HUES64 (cell line): ENCODE data around the gene PREX1.

Experiments
- H3K27ac ChIP-seq: 2 replicates; pipeline ENCODE4 v1.7.0; 2013; ENCODE audit warnings: low read depth, low read length, inconsistent platforms
- H3K27me3 ChIP-seq: 2 replicates; pipeline ENCODE4 v1.6.1; 2013; ENCODE audit warnings: mild to moderate bottlenecking, low read length; ENCODE audit not compliant: insufficient read depth
- H3K36me3 ChIP-seq: 2 replicates; pipeline ENCODE4 v1.6.1; 2013; ENCODE audit warnings: mild to moderate bottlenecking, low read length; ENCODE audit not compliant: insufficient read depth
- H3K4me1 ChIP-seq: 2 replicates; pipeline ENCODE4 v1.6.1; 2013; ENCODE audit warnings: mild to moderate bottlenecking, low read length, moderate library complexity; ENCODE audit not compliant: insufficient read depth
- H3K4me3 ChIP-seq: 2 replicates; pipeline ENCODE4 v1.5.1; 2013; ENCODE audit warnings: mild to moderate bottlenecking, low read length, moderate library complexity
- H3K9ac ChIP-seq: 2 replicates; pipeline ENCODE4 v1.6.1; 2013; ENCODE audit warnings: mild to moderate bottlenecking, low read depth, low read length
- H3K9me3 ChIP-seq: 2 replicates; pipeline ENCODE4 v1.6.1; 2013; ENCODE audit warnings: low read depth, low read length; ENCODE audit not compliant: insufficient read depth
- WGBS: fragments of 150-250, 120-280 bp; methylation state at CpG from one replicate; pipeline ENCODE4 v1.1.7; 2013; ENCODE audit warnings: missing lambda C conversion rate; 5-methylcytosine and 5-hydroxymethylcytosine counted together

PREX1 gene

DNA sequence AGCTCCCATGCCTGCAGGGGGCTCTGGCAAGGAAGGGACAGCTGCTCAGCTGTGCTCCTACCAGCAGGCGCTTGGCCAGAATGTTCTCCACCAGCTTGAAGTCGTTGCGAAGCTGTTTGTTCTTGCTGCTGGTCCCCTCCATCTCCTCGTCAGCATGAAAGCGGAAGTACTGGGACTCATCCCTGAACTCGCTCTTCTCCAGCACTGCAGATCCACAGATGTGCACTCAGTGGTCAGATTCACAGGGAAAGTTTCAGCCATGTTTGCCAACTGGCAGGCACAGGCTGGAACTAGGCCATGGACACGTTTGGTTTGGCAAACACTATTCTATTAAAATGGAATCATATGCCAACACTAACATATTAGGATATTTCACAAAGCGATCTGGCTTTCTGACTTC lies 167.9 kb downstream of the PREX1 start:
- H3K9me3 ChIP-seq, result peaks cover 7% of the 10 kb centered on the region; the same call in 1 of the 2 replicates
- H3K27ac ChIP-seq, result no peak overlapping the region
- H3K27me3 ChIP-seq, result no peaks in the 10 kb centered on the region
- H3K36me3 ChIP-seq, result peaks cover 8% of the 10 kb centered on the region; the same call in 1 of the 2 replicates
- 95% methylated on average over 8 of the region's 8 CpGs for WGBS
- H3K4me1 ChIP-seq, result no peaks in the 10 kb centered on the region
- no peak overlapping the region for H3K4me3 ChIP-seq
- H3K9ac ChIP-seq, result no peak overlapping the region

DNA sequence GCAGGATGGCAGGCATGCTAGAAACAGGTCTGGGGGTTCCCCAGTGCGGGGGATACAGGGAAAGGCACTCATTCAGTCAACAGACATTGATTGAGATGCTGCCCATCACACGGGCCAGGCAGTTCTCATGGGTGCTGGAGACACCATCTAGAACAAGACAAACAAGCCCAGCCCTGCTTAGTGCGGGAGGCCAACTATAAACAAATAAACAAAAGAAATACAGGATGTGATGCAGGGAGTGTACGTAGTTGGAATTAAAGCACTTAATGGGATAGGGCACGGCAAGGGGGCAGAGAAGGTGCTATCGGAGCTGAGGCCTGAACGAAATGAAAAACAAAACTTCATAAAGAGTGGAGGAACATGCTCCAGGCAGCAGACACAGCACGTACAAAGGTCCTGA lies 169.3 kb downstream of the PREX1 start:
- WGBS, result 88% methylated on average over 8 of the region's 8 CpGs
- Histone ChIP-seq H3K36me3 (peaks cover 8% of the 10 kb centered on the region; the same call in 1 of the 2 replicates), H3K9ac (no peak overlapping the region), H3K9me3 (peaks cover 7% of the 10 kb centered on the region; the same call in 1 of the 2 replicates), H3K4me1 (no peaks in the 10 kb centered on the region), H3K27me3 (no peaks in the 10 kb centered on the region), H3K4me3 (no peak overlapping the region), H3K27ac (no peak overlapping the region)

DNA sequence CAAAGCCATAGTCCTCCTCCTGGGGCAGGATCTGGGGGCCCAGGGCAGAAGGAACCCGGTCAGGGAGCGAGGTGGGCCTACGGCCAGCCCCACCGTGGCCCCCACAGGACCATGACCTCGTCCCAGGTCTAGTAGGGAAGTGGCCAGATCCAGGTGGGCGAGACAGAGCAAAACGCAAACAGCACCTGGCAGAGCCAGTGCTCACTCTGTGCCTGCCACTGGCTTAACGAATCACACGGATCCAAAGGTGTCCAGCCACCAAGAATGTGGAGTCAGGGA lies 169.7 kb downstream of the PREX1 start:
- H3K9me3 ChIP-seq, result peaks cover 7% of the 10 kb centered on the region; the same call in 1 of the 2 replicates
- H3K27me3 ChIP-seq, result no peaks in the 10 kb centered on the region
- H3K4me1 ChIP-seq, result no peaks in the 10 kb centered on the region
- WGBS, result 90% methylated on average over 9 of the region's 9 CpGs
- H3K36me3 ChIP-seq, result peaks cover 8% of the 10 kb centered on the region; the same call in 1 of the 2 replicates
- H3K27ac ChIP-seq, result no peak overlapping the region
- H3K9ac ChIP-seq, result no peak overlapping the region
- H3K4me3 ChIP-seq, result no peak overlapping the region

DNA sequence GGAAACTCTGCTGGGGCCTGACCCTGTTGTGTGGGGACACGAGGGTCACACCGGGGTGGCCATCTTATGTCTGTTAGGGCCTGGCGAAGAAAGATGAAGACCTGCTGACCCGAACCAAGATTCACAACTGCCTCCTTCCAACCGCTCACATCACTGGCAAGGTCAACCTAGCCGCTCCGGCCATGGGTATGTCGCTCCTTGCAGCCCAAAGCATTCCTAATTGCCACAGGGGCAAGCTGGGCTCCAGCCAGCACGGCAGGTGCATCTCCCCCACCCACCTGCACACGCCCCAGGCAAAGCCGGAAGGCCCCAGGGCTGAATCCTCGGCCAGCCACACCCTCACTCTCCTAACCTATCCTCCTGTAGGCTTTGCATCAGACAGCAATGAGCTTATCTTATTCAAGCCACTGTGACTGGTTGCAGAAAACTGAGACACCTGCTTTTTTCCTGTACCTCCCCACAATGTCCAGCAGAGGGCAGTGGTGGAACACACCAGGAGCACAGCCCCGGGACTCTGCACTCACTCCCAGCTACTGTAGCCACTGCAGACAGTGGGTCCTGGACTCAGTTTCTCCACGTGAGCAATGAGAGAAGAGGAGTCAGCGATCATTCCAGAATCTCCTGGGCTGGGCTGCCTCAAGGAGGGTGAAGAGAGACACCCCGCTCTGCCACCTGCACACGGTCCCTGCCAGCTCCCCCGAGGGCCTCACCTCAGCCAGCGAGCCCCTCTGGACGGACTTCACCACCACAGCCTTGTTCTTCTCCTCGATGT lies 170.2 kb downstream of the PREX1 start:
- H3K27ac ChIP-seq, result no peak overlapping the region
- no peak overlapping the region for H3K4me3 ChIP-seq
- H3K27me3 ChIP-seq, result no peaks in the 10 kb centered on the region
- H3K9me3 ChIP-seq, result peaks cover 7% of the 10 kb centered on the region; the same call in 1 of the 2 replicates
- H3K36me3 ChIP-seq, result peaks cover 13% of the 10 kb centered on the region; the same call in 1 of the 2 replicates
- no peak overlapping the region for H3K9ac ChIP-seq
- H3K4me1 ChIP-seq, result no peaks in the 10 kb centered on the region
- WGBS, result 76% methylated on average over 21 of the region's 21 CpGs

DNA sequence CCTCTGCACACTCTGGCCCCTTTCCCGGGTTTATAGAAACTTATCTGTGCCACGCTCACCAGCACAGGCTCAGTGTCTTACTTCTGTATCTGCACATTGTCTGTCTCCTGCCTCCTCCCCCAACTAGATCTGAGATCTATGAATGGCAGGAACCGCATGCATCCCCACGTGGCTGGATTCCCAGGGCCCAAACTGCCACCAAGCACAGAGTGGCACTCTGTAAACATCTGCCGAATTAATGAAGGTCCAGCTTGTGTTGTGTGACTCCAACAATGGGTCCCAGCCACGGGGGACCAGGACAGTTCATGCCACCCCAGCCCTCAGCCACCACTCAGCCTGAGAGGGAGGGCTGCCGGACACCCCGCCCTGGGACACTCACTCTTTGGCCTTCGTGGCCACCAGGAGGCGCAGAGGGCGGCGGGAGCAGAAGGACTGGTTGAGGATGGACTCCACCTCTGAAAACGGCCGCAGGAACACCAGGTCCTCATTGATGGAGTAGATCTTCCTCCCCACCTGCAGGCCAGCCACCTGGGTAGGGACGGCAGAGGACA lies 171.1 kb downstream of the PREX1 start:
- H3K27me3 ChIP-seq, result no peaks in the 10 kb centered on the region
- H3K4me3 ChIP-seq, result no peak overlapping the region
- H3K36me3 ChIP-seq, result peaks cover 13% of the 10 kb centered on the region; the same call in 1 of the 2 replicates
- no peak overlapping the region for H3K9ac ChIP-seq
- no peak overlapping the region for H3K27ac ChIP-seq
- H3K9me3 ChIP-seq, result peaks cover 7% of the 10 kb centered on the region; the same call in 1 of the 2 replicates
- no peaks in the 10 kb centered on the region for H3K4me1 ChIP-seq
- 88% methylated on average over 15 of the region's 15 CpGs for whole genome bisulfite sequencing

DNA sequence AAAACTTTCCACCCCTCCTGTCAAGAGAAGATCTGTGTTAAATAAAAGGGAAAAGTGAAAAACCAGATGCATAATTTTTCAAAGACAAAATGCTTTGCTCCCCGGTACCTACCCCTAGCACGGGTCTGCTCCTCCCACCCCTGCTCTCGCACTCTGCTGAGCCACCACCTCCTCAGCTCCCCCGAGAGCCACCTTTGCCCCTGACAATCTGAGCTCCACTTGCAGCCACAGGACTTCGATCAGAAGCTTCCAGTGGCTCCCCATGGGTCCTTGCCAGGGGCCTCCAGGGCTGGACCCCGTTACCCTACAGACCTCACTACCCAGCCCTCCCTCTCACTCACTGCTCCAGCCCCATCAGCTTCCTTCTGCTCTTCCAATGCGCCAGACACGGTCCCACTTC lies 171.7 kb downstream of the PREX1 start:
- H3K4me3 ChIP-seq, result no peak overlapping the region
- no peak overlapping the region for H3K27ac ChIP-seq
- peaks cover 7% of the 10 kb centered on the region; the same call in 1 of the 2 replicates for H3K9me3 ChIP-seq
- no peaks in the 10 kb centered on the region for H3K4me1 ChIP-seq
- H3K9ac ChIP-seq, result no peak overlapping the region
- H3K36me3 ChIP-seq, result peaks cover 13% of the 10 kb centered on the region; the same call in 1 of the 2 replicates
- H3K27me3 ChIP-seq, result no peaks in the 10 kb centered on the region
- 91% methylated on average over 8 of the region's 8 CpGs for WGBS

DNA sequence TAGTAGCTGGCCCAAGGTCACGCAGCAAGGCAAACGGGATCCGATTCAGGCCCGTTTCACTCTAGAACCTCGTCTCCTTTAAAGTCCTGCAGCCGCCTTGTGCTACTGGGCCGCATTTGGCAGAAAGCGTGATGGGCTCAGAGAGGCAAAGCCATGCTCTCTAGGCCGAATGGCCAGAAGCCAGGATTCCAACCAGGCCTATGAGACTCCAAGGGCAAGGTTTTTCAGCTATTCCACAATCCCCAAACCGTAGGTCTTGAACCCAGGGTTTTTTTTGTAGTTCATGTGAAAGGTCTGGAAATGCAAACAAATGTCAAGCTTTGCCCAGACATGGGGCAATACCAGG lies 174.1 kb downstream of the PREX1 start:
- H3K4me3 ChIP-seq, result no peak overlapping the region
- WGBS, result 95% methylated on average over 10 of the region's 10 CpGs

DNA sequence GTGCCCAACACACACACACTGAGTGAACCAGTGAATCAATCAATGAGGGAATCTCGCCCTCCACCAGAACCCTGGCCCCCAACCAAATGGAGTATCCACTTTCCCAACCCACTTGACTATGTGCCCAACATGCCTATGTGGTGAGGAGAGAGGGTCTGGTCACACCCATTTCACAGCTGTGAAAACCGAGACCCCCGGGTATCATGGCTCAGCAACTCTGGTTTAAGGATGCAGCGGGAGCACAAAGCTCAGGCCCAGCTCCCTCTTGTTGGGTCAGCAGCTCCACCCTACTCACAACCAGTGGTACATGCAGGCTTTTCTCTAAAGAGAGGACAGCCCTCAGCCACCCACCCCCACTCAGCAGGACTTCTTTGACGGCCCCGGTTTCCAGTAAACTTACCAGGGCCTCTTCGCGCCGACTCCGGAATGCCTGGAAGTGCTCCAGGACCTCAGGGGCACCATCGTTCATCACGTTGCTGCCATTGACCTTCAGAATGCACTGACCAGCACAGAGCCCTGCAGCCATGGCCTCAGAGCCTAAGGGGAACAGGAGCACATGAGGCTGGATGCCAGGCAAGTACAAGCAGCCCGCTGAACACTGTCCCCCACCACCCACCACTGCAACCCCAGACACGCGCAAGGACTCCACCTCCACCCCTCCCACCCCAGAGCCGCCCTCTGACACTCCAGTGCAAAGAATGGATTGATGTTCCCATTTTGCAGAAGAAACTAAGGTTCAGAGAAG lies 174.7 kb downstream of the PREX1 start:
- Histone ChIP-seq H3K36me3 (peaks cover 18% of the 10 kb centered on the region), H3K27me3 (no peaks in the 10 kb centered on the region), H3K4me1 (no peaks in the 10 kb centered on the region), H3K4me3 (no peak overlapping the region), H3K9me3 (no peaks in the 10 kb centered on the region), H3K27ac (no peak overlapping the region), H3K9ac (no peak overlapping the region)
- WGBS, result 93% methylated on average over 16 of the region's 16 CpGs

More for the DNA sequence above, 174.1 kb downstream of the PREX1 start:
- H3K9ac ChIP-seq, result no peak overlapping the region
- no peaks in the 10 kb centered on the region for H3K9me3 ChIP-seq
- H3K27me3 ChIP-seq, result no peaks in the 10 kb centered on the region
- H3K27ac ChIP-seq, result no peak overlapping the region
- H3K4me1 ChIP-seq, result no peaks in the 10 kb centered on the region
- H3K36me3 ChIP-seq, result peaks cover 15% of the 10 kb centered on the region

DNA sequence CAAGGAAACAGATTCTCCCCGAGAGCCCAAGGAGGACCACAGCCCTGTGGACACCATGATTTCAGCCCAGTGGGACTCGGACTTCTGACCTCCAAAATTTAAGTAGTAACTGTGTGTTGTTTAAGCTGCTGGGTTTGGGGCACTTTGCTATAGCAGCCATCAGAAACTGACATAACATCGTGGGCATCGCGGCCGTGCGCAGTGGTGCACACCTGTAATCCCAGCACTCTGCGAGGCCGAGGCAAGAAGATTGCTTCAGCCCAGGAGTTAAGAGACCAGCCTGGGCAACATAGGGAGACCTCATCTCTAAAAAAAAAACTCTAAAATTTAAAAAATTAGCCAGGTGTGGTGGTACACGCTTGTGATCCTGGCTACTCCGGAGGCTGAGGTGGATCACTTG lies 175.8 kb downstream of the PREX1 start:
- Histone ChIP-seq H3K27ac (no peak overlapping the region), H3K4me3 (no peak overlapping the region), H3K36me3 (peaks cover 18% of the 10 kb centered on the region), H3K4me1 (no peaks in the 10 kb centered on the region), H3K9ac (no peak overlapping the region), H3K9me3 (no peaks in the 10 kb centered on the region), H3K27me3 (no peaks in the 10 kb centered on the region)
- WGBS, result 93% methylated on average over 11 of the region's 11 CpGs

DNA sequence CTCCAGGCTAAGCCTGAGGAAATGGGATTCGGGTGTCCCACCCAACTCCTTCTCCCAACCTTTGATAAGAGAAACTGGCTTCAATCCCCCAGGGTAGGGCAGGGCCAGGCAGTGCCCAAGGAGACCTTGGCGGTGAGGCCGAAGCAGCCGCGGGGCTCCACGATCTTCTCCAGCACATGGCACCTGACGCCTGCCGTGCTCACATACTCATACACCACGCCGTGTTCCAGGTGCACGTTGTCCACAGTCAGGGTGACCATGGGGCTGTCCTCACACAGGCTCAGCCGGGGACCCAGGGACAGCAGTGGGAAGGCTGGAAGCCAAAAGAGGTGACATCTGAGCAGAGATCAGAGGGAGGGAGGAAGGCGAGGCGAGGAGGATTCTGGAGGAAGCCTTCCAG lies 176.5 kb downstream of the PREX1 start:
- no peak overlapping the region for H3K4me3 ChIP-seq
- 90% methylated on average over 14 of the region's 14 CpGs for WGBS
- no peak overlapping the region for H3K9ac ChIP-seq
- no peaks in the 10 kb centered on the region for H3K27me3 ChIP-seq
- no peaks in the 10 kb centered on the region for H3K4me1 ChIP-seq
- no peaks in the 10 kb centered on the region for H3K9me3 ChIP-seq
- H3K36me3 ChIP-seq, result peaks cover 18% of the 10 kb centered on the region
- no peak overlapping the region for H3K27ac ChIP-seq

DNA sequence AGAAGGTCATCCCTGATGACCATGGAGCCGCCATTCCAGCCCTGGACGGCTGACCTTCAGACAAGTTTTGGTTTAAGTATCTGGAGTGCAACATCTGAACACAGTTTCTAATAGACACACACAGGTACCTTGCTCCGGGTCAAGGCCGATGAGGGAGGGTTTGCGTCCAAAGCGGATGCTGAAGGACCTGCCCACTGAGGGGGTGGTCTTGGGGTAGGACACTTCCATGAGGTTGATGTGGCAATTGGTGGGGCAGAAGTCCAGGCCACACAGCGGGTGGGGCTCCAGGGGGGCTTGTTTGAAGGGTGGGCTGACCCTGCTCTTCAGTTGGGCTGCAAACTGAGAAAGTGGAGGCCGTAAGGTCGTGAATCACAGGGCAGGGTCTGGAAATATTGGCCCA lies 177.9 kb downstream of the PREX1 start:
- H3K4me1 ChIP-seq, result no peaks in the 10 kb centered on the region
- peaks cover 26% of the 10 kb centered on the region for H3K36me3 ChIP-seq
- no peak overlapping the region for H3K4me3 ChIP-seq
- H3K9ac ChIP-seq, result no peak overlapping the region
- no peaks in the 10 kb centered on the region for H3K9me3 ChIP-seq
- H3K27me3 ChIP-seq, result no peaks in the 10 kb centered on the region
- WGBS, result 91% methylated on average over 9 of the region's 9 CpGs
- H3K27ac ChIP-seq, result no peak overlapping the region
